Measurements from ENCODE around the gene NOL3. TPM values are rescaled to one million over a fixed set of nuclear protein-coding genes. Genes with fewer than 3 reads are reported as not detected.
A peak's percentile ranks its signal among the peaks of the same experiment; 100 is the strongest.

The NOL3 gene
- total and polyA plus RNA-seq, 2 donors (not counting 3 experiments of a cell fraction or from before 2014, with no cell fraction given), result 16.0 to 19.4 TPM

DNA sequence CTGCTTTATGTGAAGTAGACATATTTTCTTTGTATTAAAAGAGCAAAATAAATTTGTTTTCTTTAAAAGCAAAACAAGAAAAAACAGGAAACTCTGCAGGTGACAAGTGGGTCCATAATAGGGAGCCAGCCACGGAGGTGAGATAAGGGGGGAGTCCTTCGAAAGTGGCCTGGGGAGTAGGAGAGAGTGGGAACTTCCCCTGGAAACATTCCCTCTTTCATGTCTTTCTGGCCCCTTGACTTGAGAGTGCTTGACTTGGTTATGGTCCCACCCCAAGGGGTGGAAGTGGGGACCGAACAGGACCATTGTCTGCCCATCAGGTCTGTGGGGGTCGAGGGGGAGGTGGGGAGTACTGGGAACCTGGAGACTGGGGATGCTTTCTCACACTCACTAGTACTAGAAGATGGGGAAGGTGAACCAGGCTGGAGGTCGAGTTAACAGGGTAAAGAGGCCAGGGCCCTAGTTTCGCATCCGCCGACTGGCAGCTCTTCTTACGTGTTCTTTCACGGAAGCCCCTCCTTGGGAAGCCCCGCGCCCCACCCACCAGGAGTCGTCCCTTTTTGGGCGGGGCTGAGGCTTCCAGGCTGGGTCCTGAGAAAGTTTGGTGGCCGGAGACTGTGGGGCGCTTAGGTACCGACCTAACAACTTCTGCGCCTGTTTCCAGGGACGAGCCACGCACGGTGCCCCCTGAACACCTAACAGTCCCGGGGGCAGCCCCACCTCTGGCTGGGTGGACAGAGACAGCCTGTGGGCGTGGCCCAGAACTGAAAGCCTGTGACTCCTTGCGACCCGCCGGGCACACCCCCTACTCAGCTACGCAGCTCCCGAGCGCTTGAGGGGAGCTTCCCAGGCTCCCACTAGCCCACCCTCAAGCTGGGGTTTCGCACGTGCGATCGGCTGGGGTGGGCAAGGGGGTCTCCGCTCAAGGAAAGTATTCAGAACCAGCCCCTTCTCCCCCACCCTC is 11.4 kb upstream of the NOL3 start:
- no peaks in the 10 kb centered on the region for H3K79me2 ChIP-seq (ENCODE audit: control insufficient read depth, insufficient read depth, low read length)
- DNase-seq (ENCODE audit: low read depth, low spot score) (no peak), FAIRE-seq (peak; percentile 72)
- CTCF ChIA-PET, result interaction anchor here (1.0 to 2.9 kb wide), 7 partner anchors 11 to 205 kb away, joined by 3 to 30 read pairs (median 13); partner anchors contain the start of gene NOL3
- no peaks in the 10 kb centered on the region for H3K9me3 ChIP-seq (replicated peaks; ENCODE audit: control insufficient read depth, insufficient read depth, low read length)
- POLR2A ChIA-PET, result interaction anchor here (0.9 kb wide), 1 partner anchor 11 kb away, joined by 3 read pairs; the partner anchor contains the start of gene NOL3
- H3K4me1 ChIP-seq (ENCODE audit: control insufficient read depth, extremely low read depth, insufficient read depth, low read length), result peaks cover 12% of the 10 kb centered on the region
- H3K4me2 ChIP-seq (ENCODE audit: insufficient read depth, low read length), result peak overlapping the region; percentile 94
- TF ChIP-seq MAX (IDR thresholded peaks at IDR 0.05; ENCODE audit: insufficient read depth, insufficient read length) (no peak), CTCF (IDR thresholded peaks at IDR 0.05; ENCODE audit: extremely low read depth in 1 of 2, insufficient read depth in 1 of 2, low read depth in 1 of 2, low read length in 2 of 2) (no peak), EZH2 (IDR thresholded peaks at IDR 0.05; ENCODE audit: borderline replicate concordance, low read depth, low read length, severe bottlenecking) (no peak), JUN (IDR thresholded peaks at IDR 0.05; ENCODE audit: borderline replicate concordance, insufficient read depth, insufficient read length, low read depth) (no peak)
- dilution Hi-C loops (cut with MboI; ENCODE audit: extremely low pct_ligation_motif_present, low sequenced_read_pairs) (no loop called here), intact Hi-C loops (cut with micrococcal nuclease) (loop anchor here (1.0 kb wide), 2 partner anchors 178 to 182 kb away; no protein-coding TSS in a partner anchor)
- peak overlapping the region; percentile 18 for H3K27ac ChIP-seq (ENCODE audit: insufficient read depth, low read depth, low read length)
- peaks cover 13 to 16% of the 10 kb centered on the region in 2 experiments for H3K27me3 ChIP-seq (ENCODE audit: control insufficient read depth in 2 of 2, insufficient read depth in 2 of 2, low read length in 2 of 2)
- BruUV-seq (replicated peaks), result TSS peak; percentile 23
- H4K20me1 ChIP-seq (replicated peaks; ENCODE audit: control insufficient read depth, extremely low read depth, insufficient read depth, low read length), result no peaks in the 10 kb centered on the region
- H2AFZ ChIP-seq (ENCODE audit: low read depth, low read length), result peak overlapping the region; percentile 95
- no peaks in the 10 kb centered on the region for H3K9me1 ChIP-seq (replicated peaks; ENCODE audit: control insufficient read depth, extremely low read depth, insufficient read depth, low read length)
- H3K9ac ChIP-seq (replicated peaks; ENCODE audit: extremely low read depth, insufficient read depth, low read length), result peak overlapping the region; percentile 59
- no peaks in the 10 kb centered on the region for H3K36me3 ChIP-seq (ENCODE audit: control insufficient read depth in 2 of 2, extremely low read depth in 1 of 2, insufficient read depth in 2 of 2, low read length in 2 of 2)
- peak overlapping the region; percentile 78 to 89 (median 81) for H3K4me3 ChIP-seq (replicated peaks in 1 of 3; ENCODE audit: insufficient read depth in 1 of 3, low read depth in 1 of 3, low read length in 3 of 3)
